Glomerular endothelial cell (primary cell): ENCODE data around the gene ARFGAP1. TPM values are rescaled to one million over a fixed set of nuclear protein-coding genes. Genes with fewer than 3 reads are reported as not detected.

Source experiments
- DNase-seq: peaks from one replicate; pipeline ENCODE4 v3.0.0-alpha.2; 2011; ENCODE audit warnings: low read depth, low spot score; ENCODE audit errors: extremely low read depth
- total RNA-seq: library from RNA; depleted of rRNA; stranded (reverse); fragments of >200 nt; gene quantifications from 2 replicates; pipeline ENCODE4 v1.2.3, GENCODE V29; 2015

The ARFGAP1 gene
- total RNA-seq, 1 donor from 2014 or later: 94.6 TPM

GRCh38 chr20:63277466-63278272 is 5.1 kb downstream of the ARFGAP1 start:
- DNase-seq: no peak

DNA sequence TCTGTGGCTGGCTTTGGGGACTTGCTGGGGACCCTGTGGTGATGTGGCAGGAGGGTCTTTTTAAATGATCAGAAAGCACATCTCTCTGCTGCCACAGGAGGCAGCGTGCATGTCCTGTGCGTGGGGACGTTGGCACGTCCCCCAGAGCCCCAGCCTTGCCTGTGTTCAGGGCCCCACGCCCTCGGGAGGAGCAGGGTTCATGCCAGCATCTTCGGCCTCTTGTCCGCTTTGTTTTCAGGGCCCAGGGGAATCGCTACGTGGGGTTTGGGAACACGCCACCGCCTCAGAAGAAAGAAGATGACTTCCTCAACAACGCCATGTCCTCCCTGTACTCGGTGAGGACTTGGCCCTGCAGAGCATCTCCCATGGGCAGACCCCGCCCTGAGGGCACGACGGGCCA is 6.0 kb downstream of the ARFGAP1 start:
- DNase-seq: no peak

DNA sequence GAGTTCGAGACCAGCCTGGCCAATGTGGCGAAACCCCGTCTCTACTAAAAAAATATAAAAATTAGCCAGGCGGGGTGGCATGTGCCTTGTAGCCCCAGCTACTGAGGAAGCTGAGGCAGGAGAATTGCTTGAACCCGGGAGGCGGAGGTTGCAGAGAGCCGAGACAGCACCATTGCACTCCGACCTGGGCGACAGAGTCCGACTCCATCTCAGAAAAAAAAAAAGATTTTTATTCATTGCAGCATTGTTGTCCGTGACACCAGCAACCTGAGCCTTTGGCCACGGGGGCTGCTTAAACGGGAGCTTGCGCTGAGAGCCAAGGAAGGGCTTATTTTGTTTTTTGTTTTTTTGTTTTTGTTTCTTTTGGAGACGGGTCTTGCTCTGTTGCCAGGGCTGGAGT is 7.3 kb downstream of the ARFGAP1 start:
- DNase-seq: no peak

GRCh38 chr20:63280371-63280770 is 7.8 kb downstream of the ARFGAP1 start:
- no peak for DNase-seq

DNA sequence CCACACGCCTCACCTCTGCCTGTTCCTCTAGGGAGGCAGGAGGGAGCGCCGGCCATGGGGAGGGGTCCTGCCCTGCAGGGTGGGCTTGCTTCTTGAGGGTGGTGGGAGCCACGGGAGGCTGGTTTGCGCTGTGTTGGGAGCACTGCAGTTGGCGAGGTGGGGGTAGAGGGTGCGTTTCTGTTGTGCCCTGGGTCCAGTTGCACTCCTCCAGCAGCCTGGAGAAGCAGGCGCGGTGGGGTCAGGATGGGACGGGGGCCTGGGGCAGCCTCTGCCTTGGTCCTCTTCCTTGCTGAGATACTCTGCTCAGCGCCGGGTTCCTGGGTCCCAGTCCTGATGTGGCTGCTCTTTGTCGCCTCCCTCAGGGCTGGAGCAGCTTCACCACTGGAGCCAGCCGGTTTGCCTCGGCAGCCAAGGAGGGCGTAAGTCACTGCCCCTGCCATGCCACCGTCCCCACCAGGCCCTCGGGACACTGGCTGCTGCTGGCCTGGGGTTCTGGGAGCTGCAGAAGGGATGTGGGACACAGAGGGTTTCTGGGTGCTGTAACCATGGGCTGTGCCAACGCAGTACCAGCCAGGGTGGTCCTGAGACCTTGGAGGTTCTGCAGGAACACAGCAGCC is 8.4 kb downstream of the ARFGAP1 start:
- DNase-seq: no peak

DNA sequence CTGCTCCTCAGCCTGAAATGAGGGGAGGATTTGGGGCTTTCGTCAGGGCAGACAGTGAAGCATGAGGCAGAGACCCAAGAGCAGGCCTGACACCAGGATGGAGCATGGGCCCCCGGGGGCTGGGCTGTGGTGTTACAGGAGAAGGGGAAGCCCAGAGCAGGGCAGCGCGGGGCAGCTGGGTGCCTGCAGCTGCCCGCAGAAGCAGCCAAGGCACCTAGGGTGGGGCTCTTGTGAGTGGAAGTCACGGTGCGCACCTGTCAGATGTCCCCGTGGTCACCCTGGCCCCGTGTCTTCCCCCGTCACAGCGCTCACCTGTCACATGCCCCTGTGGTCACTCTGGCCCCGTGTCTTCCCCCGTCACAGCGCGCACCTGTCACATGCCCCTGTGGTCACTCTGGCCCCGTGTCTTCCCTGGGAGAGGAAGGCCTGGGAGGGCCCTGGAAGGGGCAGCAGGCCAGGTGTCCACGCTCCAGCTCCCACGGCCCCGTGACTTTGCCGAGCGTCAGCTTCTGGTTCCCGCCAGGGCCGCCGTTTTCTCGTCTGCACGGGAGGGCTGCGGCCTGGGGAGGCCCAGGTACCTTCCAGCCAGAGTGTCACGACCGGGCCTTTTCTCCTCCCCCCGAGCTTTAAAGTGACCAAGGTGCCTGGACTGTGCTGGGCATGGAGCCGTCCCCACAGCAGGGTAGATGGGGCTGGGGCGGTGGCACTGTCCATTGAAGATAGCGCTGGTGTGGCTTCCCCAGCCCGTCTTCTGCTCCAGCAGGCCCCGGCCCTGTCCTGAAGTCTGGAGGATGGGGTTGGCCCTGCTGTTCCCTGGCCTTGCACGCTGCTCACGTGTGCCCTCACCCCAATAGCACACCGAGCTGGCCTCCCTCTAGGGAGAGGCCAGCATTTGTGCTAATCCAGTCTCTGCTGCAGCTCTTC is 9.4 kb downstream of the ARFGAP1 start:
- DNase-seq: no peak

DNA sequence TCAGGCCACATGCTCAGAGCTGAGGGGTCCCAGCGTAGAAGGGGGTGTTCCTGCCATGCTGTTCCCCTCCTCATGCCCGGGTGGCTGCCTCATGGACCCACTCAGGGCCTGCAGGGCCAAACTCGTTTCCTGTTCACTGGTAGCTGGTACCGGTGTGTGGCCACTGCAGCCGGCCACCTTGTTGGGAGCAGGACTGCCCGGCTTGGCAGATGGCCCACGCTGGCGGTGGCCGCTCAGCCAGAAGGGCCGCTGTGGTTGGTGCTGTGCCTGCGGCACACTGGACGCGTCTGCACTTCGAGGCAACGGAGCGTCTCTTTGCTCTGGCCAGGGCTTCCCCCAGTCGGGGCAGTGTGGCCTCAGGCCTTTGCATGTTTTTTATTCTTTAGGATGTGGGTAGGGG is 10.3 kb downstream of the ARFGAP1 start:
- no peak for DNase-seq

GRCh38 chr20:63283397-63284082 is 10.9 kb downstream of the ARFGAP1 start:
- DNase-seq: no peak

- no peak for DNase-seq
Measured at GRCh38 chr20:63284083-63284440, 11.4 kb downstream of the ARFGAP1 start.

DNA sequence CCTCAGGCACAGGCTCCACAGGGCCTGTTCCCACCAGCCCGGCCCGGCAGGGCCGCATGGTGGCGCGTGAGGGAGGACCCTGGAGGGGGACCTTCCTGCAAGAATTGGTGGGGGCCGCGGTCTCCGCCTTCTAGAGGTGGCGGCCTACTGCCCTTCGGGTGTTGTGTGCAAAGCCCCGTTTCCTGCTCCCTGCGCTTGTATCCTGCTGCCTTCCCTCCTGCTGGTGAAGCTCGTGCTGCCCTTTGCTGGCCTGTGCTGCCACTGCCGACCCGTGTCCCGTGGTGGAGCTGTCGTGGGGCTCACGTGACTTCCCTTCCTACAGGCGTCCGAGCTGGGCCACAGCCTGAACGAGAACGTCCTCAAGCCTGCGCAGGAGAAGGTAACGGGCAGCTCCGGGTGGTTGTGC is 11.9 kb downstream of the ARFGAP1 start:
- no peak for DNase-seq

GRCh38 chr20:63284981-63285524 is 12.4 kb downstream of the ARFGAP1 start:
- no peak for DNase-seq

DNA sequence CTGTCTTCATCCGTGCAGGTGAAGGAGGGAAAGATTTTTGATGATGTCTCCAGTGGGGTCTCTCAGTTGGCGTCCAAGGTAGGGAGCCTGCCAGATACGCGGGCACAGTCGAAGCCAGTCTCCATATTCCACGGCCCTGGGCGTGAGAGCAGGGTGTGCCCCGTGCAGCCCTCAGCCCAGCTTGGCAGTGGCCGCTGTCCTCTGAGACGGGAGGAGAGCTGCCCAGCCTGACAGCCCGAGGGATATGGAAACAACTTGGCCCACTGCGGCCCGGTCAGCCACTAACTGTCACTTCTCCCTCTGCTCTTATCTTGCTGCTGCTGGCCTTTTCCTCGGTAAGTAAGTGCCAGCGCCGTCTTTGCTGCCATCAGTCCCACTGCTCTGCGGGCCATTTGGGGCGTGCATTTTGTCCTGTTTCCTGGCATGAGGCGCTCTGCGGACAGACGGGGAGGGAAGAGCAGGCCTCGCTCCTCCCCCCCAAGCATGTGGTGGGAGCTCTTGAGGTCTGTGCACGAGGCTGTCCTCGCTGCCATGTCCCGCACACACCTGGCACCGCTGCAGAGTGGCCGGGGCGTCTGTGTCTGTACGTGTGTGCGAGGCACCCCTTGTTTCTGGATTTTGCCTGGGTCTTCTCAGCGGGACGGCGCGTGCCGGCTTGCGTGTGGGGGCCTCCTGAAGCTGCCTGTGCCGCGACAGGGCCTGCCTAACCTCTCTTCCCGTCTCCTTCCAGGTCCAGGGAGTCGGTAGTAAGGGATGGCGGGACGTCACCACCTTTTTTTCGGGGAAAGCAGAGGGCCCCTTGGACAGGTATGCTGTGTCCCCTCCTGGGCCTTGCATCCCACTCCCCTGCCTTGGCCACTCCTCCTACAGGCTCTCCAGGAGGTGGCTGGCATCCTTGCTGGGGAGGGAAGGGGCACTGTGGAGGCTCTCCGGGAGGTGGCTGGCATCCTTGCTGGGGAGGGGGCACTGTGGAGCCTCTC is 13.3 kb downstream of the ARFGAP1 start:
- DNase-seq: no peak

DNA sequence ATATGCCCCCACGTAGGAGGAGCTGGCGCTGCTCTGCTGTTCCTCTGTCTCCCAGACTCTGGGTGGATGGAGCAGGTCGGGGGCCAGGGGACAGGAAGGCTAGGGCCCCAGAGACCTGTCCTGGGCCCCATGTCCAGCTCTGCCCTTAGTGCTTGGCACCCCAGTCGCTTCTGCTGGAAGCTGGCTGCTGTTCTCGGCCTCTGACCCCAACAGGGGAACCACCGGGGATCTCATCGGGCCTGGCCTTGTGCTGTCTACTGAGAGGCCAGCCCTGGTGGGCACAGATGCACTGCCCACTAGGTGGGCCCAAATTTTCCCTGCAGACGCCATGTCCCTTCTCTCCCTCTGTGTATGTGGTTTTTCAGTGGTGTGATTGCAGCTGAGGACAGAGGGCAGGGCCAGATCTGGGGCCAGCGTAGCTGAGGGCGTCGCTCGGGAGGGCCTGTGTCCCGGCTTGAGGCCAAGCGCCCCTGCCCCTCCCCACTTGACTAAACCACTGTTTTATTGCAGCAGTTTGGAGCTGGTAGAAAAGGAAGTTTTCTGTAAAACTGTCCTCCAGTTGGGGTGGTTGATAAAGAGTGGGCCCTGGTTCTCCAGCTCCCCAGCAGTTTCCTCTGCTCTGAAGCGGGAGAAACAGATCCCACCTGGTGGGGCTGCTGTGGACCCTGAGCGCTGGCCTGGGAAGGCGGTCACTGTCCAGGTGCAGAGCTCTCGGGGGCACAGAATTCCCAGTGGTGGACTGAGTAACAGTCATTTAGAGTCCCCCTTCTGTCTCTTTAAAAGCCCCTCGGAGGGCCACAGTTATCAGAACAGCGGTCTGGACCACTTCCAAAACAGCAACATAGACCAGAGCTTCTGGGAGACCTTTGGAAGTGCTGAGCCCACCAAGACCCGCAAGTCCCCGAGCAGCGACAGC is 14.4 kb downstream of the ARFGAP1 start:
- no peak for DNase-seq

DNA sequence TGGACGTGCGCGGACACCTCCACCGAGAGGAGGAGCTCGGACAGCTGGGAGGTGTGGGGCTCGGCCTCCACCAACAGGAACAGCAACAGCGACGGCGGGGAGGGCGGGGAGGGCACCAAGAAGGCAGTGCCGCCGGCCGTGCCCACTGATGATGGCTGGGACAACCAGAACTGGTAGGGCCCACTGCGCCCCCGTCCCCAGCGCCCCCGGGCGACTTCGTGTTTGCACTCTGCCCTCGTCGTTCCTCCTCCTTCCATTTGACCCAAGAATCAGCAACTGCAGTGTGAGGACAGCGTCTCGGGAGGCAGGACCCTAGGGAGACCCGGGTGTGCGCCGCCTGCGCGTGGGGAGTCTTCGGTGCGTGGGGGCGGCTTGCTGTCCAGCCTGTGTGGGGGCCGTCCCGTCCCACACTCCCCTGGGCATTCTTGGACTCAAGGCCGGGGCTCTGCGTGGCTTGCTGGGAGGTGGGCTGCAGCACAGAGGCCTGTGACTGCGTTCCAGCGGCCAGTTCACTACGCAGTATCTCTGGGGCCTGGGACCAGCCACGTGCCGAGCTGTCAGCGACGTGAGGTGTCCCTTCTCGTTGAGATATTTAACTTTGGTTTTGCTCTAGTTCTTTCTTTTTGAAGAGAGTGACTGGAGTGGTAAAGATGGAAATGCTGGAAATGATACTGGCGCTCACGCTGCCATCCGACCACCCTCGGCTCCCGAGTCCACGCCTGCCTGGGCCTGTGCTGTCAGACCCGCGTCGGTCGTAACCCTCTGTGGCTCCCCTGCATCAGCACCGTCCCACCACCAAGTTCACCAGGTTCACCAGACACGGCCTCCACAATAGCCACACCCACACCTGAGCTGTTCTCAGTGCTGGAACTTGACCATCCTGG is 15.3 kb downstream of the ARFGAP1 start:
- no peak for DNase-seq

GRCh38 chr20:63288581-63289251 is 16.1 kb downstream of the ARFGAP1 start:
- DNase-seq: no peak

DNA sequence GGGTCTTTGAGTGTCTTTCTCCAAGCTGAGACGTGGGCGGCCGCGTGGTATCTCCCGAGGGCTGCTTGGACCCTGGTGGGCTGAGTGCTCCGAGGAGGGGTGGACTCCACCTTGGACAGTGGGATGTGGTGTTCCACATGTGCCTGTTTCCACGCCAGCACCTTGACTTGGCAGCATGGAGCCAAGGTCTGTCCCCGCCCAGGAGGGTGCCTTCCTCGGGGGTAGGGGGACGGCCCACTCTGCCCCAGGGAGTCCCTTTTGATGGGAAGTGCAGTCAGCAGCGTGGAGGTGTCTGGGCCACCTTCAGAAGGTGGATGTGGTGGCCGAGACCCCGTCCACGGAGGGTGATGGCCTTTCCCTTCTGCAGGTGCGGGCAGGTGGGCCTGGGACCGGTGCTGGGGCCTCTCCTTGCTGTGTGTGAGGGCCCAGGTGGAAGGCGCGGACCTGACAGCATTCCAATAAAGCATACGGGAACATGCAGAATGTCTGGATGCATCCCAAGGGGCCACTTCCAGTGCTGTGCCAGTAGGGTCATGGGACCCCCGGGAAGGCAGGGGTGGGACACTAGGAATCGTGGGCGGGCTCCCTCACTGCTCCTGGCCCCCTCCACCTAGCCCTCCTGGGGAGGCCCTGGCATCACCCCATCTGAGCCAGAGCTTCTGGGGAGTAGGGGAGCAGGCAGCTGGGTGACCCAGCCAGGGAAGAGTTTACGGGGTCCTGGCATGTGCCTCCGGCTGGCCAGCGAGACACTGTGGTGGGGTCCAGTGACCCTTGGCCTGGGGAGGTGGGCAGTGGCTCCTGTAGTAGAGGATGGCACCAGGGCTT is 16.9 kb downstream of the ARFGAP1 start:
- no peak for DNase-seq
